Stomach smooth muscle (tissue), 2 donors: ENCODE results near the gene CDKN2B-AS1.

Experiments
- H3K27ac ChIP-seq: one replicate; pipeline ENCODE4 v1.7.0; 2013; ENCODE audit warnings: mild to moderate bottlenecking, low read length, inconsistent platforms
- H3K27me3 ChIP-seq, 2 donors: one replicate each; pipeline ENCODE4 v1.7.0; 2013; ENCODE audit warnings: low read length in 2 of 2; ENCODE audit not compliant: insufficient read depth in 2 of 2, control insufficient read depth in 1 of 2
- H3K36me3 ChIP-seq, 2 donors: one replicate each; pipeline ENCODE4 v1.7.0; 2013; ENCODE audit warnings: low read length in 2 of 2; ENCODE audit not compliant: control insufficient read depth in 2 of 2, insufficient read depth in 2 of 2
- H3K4me1 ChIP-seq: one replicate; pipeline ENCODE4 v1.7.0; 2013; ENCODE audit warnings: low read length; ENCODE audit not compliant: control insufficient read depth, insufficient read depth
- H3K4me3 ChIP-seq, 2 donors: one replicate each; pipeline ENCODE4 v1.7.0; 2013; ENCODE audit warnings: low read length in 2 of 2
- H3K9ac ChIP-seq, 2 donors: one replicate each; pipeline ENCODE4 v1.7.0; 2013; ENCODE audit warnings: low read length in 2 of 2, mild to moderate bottlenecking in 1 of 2
- H3K9me3 ChIP-seq, 2 donors: one replicate each; pipeline ENCODE4 v1.7.0; 2013; ENCODE audit warnings: low read length in 2 of 2; ENCODE audit not compliant: control insufficient read depth in 2 of 2
- donor health status: healthy.
- donor health status: Pancreatic carcinoma.

CDKN2B-AS1 gene

GRCh38 chr9:22160221-22160620 lies 165.6 kb downstream of the CDKN2B-AS1 start:
- H3K4me1 ChIP-seq: no peaks in the 10 kb centered on the region
- no peak overlapping the region for H3K27ac ChIP-seq
- no peaks in the 10 kb centered on the region for H3K9me3 ChIP-seq
- no peaks in the 10 kb centered on the region for H3K36me3 ChIP-seq
- no peaks in the 10 kb centered on the region for H3K27me3 ChIP-seq
- H3K9ac ChIP-seq: no peak overlapping the region
- no peak overlapping the region for H3K4me3 ChIP-seq

DNA sequence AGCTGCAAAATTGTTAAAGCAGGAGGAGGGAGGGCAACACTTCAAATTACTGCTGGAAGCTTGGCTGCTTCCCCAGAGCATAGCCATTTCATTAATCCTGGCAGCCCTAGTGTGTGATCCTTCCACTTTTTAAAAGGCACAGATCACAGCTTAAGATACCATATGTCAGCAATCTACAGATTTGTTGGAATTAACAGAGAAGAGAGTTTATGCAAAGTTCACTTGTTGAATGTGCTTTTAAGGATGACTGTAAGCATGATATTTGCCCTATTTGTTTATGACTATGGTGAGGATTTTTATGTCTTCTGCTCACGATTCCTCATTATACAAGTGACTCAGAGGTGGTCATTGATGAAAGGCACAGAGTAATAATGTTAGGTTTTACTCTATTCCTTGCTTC lies 170.6 kb downstream of the CDKN2B-AS1 start:
- Histone ChIP-seq H3K9me3 (no peaks in the 10 kb centered on the region), H3K36me3 (no peaks in the 10 kb centered on the region), H3K27ac (no peak overlapping the region), H3K4me1 (no peaks in the 10 kb centered on the region), H3K9ac (no peak overlapping the region), H3K27me3 (no peaks in the 10 kb centered on the region), H3K4me3 (no peak overlapping the region)

GRCh38 chr9:22169243-22169642 lies 174.7 kb downstream of the CDKN2B-AS1 start:
- Histone ChIP-seq H3K9me3 (no peaks in the 10 kb centered on the region), H3K27me3 (no peaks in the 10 kb centered on the region), H3K36me3 (no peaks in the 10 kb centered on the region), H3K4me1 (no peaks in the 10 kb centered on the region), H3K9ac (no peak overlapping the region), H3K4me3 (no peak overlapping the region), H3K27ac (no peak overlapping the region)

DNA sequence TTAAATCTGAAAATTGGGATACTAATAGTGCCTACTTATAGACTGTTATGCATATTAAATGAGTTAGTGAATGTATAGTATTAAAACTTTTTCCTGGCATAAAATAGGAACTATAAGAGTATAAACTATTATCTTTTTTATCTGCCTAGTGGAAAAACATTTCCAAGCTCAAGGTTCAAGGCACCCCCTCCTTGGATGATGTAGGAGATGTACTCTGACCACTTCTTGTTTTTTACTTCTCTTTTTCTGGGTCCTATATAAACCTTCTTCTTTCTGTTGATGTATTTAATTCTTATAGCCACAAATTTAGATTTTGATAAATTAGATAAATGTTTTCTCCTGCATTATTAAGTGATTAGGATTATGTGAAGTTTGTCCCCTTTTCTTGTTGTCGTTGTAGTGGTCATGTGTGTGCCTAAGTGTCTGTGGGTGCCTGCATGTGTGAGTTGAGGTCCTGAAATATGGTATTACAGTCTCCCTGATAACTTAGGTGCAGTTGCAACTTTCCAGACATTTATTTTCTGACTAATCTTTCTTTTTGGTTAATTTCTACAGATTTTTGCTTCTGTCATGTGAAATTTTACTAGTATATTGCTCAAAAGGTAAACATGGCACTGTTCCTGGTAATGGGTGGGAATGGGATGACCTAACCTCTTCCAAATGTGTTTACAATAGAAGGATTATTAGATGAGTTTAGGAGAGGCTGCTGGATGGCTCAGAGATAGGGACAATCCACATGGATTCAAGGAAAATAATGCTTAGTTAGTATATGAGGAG lies 175.3 kb downstream of the CDKN2B-AS1 start:
- no peak overlapping the region for H3K4me3 ChIP-seq
- H3K27me3 ChIP-seq: no peaks in the 10 kb centered on the region
- H3K27ac ChIP-seq: no peak overlapping the region
- no peak overlapping the region for H3K9ac ChIP-seq
- H3K4me1 ChIP-seq: no peaks in the 10 kb centered on the region
- no peaks in the 10 kb centered on the region for H3K36me3 ChIP-seq
- H3K9me3 ChIP-seq: no peaks in the 10 kb centered on the region
